HCT116 (cell line): ENCODE measurements around the gene CWC27. TPM values are rescaled to one million over a fixed set of nuclear protein-coding genes. Genes with fewer than 3 reads are reported as not detected.

Experiments
- ATAC-seq: fragments of 200-7000 bp; cut with Tn5 transposase; 2 replicates; pipeline ENCODE4 v1.9.1; 2020; ENCODE audit warnings: mild to moderate bottlenecking, moderate library complexity
- BruUV-seq: library from RNA; stranded (reverse); fragments of 400-500 nt; replicated peaks from 2 replicates; lab custom pipeline; 2021; lab: Mats Ljungman, UMichigan
- CTCF ChIA-PET: fragments of 300-600 bp; sonication (Branson Sonifier 250); formaldehyde crosslinking; loops from one replicate; lab custom pipeline; 2021; ENCODE audit warnings: antibody characterized with exemption; lab: Charles Lee
- POLR2A ChIA-PET: fragments of 300-600, 350-600 bp; sonication (Branson Sonifier 250); formaldehyde crosslinking; loops from one replicate; lab custom pipeline; 2021; ENCODE audit warnings: antibody characterized with exemption; lab: Charles Lee
- RAD21 ChIA-PET, 2 experiments: fragments of 300-600 bp; sonication (Branson Sonifier 250); formaldehyde crosslinking; loops; one replicate each; lab custom pipeline; 2023; ENCODE audit warnings: low total read pairs in 2 of 2; ENCODE audit not compliant: uncharacterized antibody in 2 of 2, unreplicated experiment in 2 of 2, low non-redundant PET in 1 of 2; lab: Charles Lee
- DNase-seq: peaks from one replicate; pipeline ENCODE4 v3.0.0-alpha.2; 2010; ENCODE audit warnings: low read depth, low spot score
- H2AFZ ChIP-seq: fragments of 200-600 bp; shearing (Covaris generic), sonication (generic); 2 replicates; pipeline ENCODE4 v1.6.1; 2017; ENCODE audit warnings: low read depth, mixed run types, mixed read lengths, antibody characterized with exemption, low read length; ENCODE audit not compliant: poor library complexity, severe bottlenecking
- H3K27ac ChIP-seq: 2 replicates; pipeline ENCODE4 v1.5.1; 2012; ENCODE audit warnings: low read depth, low read length
- H3K27me3 ChIP-seq: fragments of 200-600 bp; sonication (generic); 2 replicates; pipeline ENCODE4 v1.6.1; 2016; ENCODE audit warnings: mixed run types, low read length, mixed read lengths; ENCODE audit not compliant: insufficient read depth
- H3K36me3 ChIP-seq, 2 experiments: fragments of 200-500 bp in 1 of 2; fragments of 200-600 bp in 1 of 2; sonication (Bioruptor generic) in 1 of 2; sonication (generic) in 1 of 2; 2 replicates each; pipeline versions ENCODE4 v1.5.1 to v1.6.1; 2014 to 2016; ENCODE audit warnings: low read length in 2 of 2, inconsistent platforms in 1 of 2, mixed read lengths in 1 of 2, mixed run types in 1 of 2; ENCODE audit not compliant: insufficient read depth in 2 of 2, control insufficient read depth in 1 of 2
- H3K4me1 ChIP-seq, 2 experiments: fragments of 200-600 bp in 1 of 2; sonication (generic) in 1 of 2; 2 replicates each; pipeline versions ENCODE4 v1.5.1 to v1.6.1; 2012 to 2017; ENCODE audit warnings: low read length in 2 of 2, inconsistent platforms in 1 of 2, mild to moderate bottlenecking in 1 of 2, mixed read lengths in 1 of 2, mixed run types in 1 of 2, moderate library complexity in 1 of 2; ENCODE audit not compliant: insufficient read depth in 2 of 2, control insufficient read depth in 1 of 2
- H3K4me2 ChIP-seq: fragments of 200-600 bp; sonication (generic); 2 replicates; pipeline ENCODE4 v1.6.1; 2017; ENCODE audit warnings: mixed run types, low read length, mixed read lengths
- H3K4me3 ChIP-seq, 2 experiments: fragments of 200-600 bp in 1 of 2; sonication (generic) in 1 of 2; replicated peaks in 1 of 2; 2 replicates each; pipeline ENCODE4 v1.5.1; 2011 to 2016; ENCODE audit warnings: low read length in 2 of 2, control low read depth in 1 of 2, low read depth in 1 of 2, mild to moderate bottlenecking in 1 of 2, mixed read lengths in 1 of 2, mixed run types in 1 of 2
- H3K79me2 ChIP-seq: fragments of 200-600 bp; sonication (generic); 2 replicates; pipeline ENCODE4 v1.6.1; 2017; ENCODE audit warnings: mild to moderate bottlenecking, mixed run types, low read length, moderate library complexity, mixed read lengths; ENCODE audit not compliant: insufficient read depth
- H3K9ac ChIP-seq: fragments of 200-600 bp; sonication (generic); 2 replicates; pipeline ENCODE4 v1.6.1; 2016; ENCODE audit warnings: low read length, mixed read lengths
- H3K9me2 ChIP-seq: fragments of 200-600 bp; sonication (generic), shearing (Covaris generic); 2 replicates; pipeline ENCODE4 v1.6.1; 2017; ENCODE audit warnings: mixed run types, mild to moderate bottlenecking, moderate library complexity; ENCODE audit not compliant: insufficient read depth
- H3K9me3 ChIP-seq, 2 experiments: fragments of 200-500 bp in 1 of 2; fragments of 200-600 bp in 1 of 2; sonication (Bioruptor generic) in 1 of 2; sonication (generic) in 1 of 2; 2 replicates each; pipeline ENCODE4 v1.6.1; 2014 to 2017; ENCODE audit warnings: low read length in 2 of 2, mixed read lengths in 2 of 2, inconsistent platforms in 1 of 2, low read depth in 1 of 2, mild to moderate bottlenecking in 1 of 2, mixed run types in 1 of 2, moderate library complexity in 1 of 2; ENCODE audit not compliant: control insufficient read depth in 1 of 2, insufficient read depth in 1 of 2
- H4K20me1 ChIP-seq: fragments of 200-600 bp; sonication (generic), shearing (Covaris generic); 2 replicates; pipeline ENCODE4 v1.6.1; 2017; ENCODE audit warnings: mixed run types, mild to moderate bottlenecking, moderate library complexity; ENCODE audit not compliant: insufficient read depth
- CBX3 ChIP-seq: IDR thresholded peaks from 2 replicates; pipeline ENCODE4 v1.6.1; 2012; ENCODE audit warnings: low read depth
- CEBPB ChIP-seq: IDR thresholded peaks from 2 replicates; pipeline ENCODE4 v1.6.1; 2012; ENCODE audit warnings: low read depth
- CTCF ChIP-seq, 3 experiments: fragments of 200-600 bp in 1 of 3; sonication (generic) in 1 of 3; IDR thresholded peaks in 2 of 3; conservative IDR thresholded peaks in 1 of 3; 2 replicates each; pipeline ENCODE4 v1.5.1; 2012 to 2017; ENCODE audit warnings: low read depth in 2 of 3, low read length in 2 of 3, antibody characterized with exemption in 1 of 3, borderline replicate concordance in 1 of 3, control low read depth in 1 of 3, mild to moderate bottlenecking in 1 of 3, mixed read lengths in 1 of 3, mixed run types in 1 of 3, moderate library complexity in 1 of 3; ENCODE audit not compliant: insufficient read depth in 1 of 3
- EGR1 ChIP-seq: IDR thresholded peaks from 2 replicates; pipeline ENCODE4 v1.6.1; 2012; ENCODE audit warnings: low read depth
- ELF1 ChIP-seq: IDR thresholded peaks from 2 replicates; pipeline ENCODE4 v1.6.1; 2012; ENCODE audit warnings: low read depth, borderline replicate concordance
- EZH2 ChIP-seq: fragments of 200-600 bp; sonication (generic); IDR thresholded peaks from 2 replicates; pipeline ENCODE4 v1.6.1; 2017; ENCODE audit warnings: antibody characterized with exemption, mixed run types
- EZH2phosphoT487 ChIP-seq: fragments of 200-600 bp; IDR thresholded peaks from 2 replicates; pipeline ENCODE4 v1.6.1; 2018; ENCODE audit warnings: antibody characterized with exemption, borderline replicate concordance
- JUND ChIP-seq: IDR thresholded peaks from 2 replicates; pipeline ENCODE4 v1.6.1; 2012
- POLR2A ChIP-seq: IDR thresholded peaks from 2 replicates; pipeline ENCODE4 v1.7.0; 2011; ENCODE audit warnings: borderline replicate concordance; ENCODE audit not compliant: insufficient read depth, insufficient read length; ENCODE audit errors: extremely low read depth
- SP1 ChIP-seq: IDR thresholded peaks from 2 replicates; pipeline ENCODE4 v1.6.1; 2012; ENCODE audit warnings: low read depth
- SRF ChIP-seq: IDR thresholded peaks from 2 replicates; pipeline ENCODE4 v1.6.1; 2012; ENCODE audit warnings: low read depth
- TCF7L2 ChIP-seq: IDR thresholded peaks from 2 replicates; pipeline ENCODE4 v1.7.0; 2011; ENCODE audit warnings: borderline replicate concordance, inconsistent platforms; ENCODE audit not compliant: insufficient read depth, insufficient read length; ENCODE audit errors: extremely low read depth
- ZBTB33 ChIP-seq: IDR thresholded peaks from 2 replicates; pipeline ENCODE4 v1.6.1; 2011; ENCODE audit warnings: mild to moderate bottlenecking, low read length, moderate library complexity; ENCODE audit not compliant: insufficient replicate concordance; ENCODE audit errors: extremely low read depth
- ZNF274 ChIP-seq: fragments of 200-500 bp; sonication (Bioruptor generic); IDR thresholded peaks from 2 replicates; pipeline ENCODE4 v1.6.1; 2014; ENCODE audit warnings: mild to moderate bottlenecking, low read depth, low read length, inconsistent platforms
- intact Hi-C: fragments of 100-400 bp; cut with micrococcal nuclease; formaldehyde crosslinking; loops from 2 replicates; pipeline ENCODE4 v1.10.0; 2022
- total RNA-seq: library from RNA; stranded (reverse); gene quantifications from one replicate; pipeline ENCODE4 v1.2.1, GENCODE V29; 2021; ENCODE audit not compliant: unreplicated experiment
- TF ChIP-seq, protein P1 (sequence below): IDR thresholded peaks from 2 replicates; pipeline ENCODE4 v1.6.1; 2012; ENCODE audit warnings: low read depth
- TF ChIP-seq, protein P2 (sequence below): IDR thresholded peaks from 2 replicates; pipeline ENCODE4 v1.6.1; 2012

CWC27 gene
- total RNA-seq, 1 experiment from 2014 or later: 29.1 TPM

DNA sequence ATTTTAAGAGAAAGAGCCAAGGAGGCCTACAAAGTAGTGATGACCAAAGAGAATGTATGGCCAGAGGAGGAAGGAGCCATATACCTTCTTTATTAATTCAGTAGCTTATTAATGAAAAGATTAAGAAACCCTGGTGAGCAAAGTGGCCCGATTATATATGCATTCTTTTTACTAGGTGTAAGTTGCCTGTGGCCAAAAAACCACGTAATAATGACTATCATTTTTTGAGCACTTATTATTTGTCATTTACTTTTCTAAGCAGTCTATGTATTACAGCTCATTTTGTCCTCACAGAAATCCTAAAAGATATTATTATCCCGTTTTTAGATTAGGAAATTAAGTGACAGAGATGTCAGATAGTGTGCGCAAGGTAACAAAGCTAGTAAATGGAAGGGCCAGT lies 3.0 kb downstream of the CWC27 start:
- Histone ChIP-seq H4K20me1 (no peaks in the 10 kb centered on the region), H3K36me3 (no peaks in the 10 kb centered on the region; a peak in 2 of 4 replicates), H3K9me2 (no peaks in the 10 kb centered on the region), H3K27ac (no peak overlapping the region), H3K9me3 (no peaks in the 10 kb centered on the region), H3K9ac (no peak overlapping the region), H2AFZ (no peak overlapping the region), H3K4me1 (peaks cover 13 to 18% of the 10 kb centered on the region in 2 experiments; a peak in 3 of 4 replicates), H3K4me3 (no peak overlapping the region), H3K4me2 (no peak overlapping the region), H3K79me2 (peaks cover 50% of the 10 kb centered on the region), H3K27me3 (no peaks in the 10 kb centered on the region)
- TF ChIP-seq ELF1 (no peak), CBX3 (no peak), CEBPB (no peak), ZNF274 (no peak), ZBTB33 (no peak), TCF7L2 (no peak), SRF (no peak), JUND (no peak), CTCF (IDR thresholded peaks at IDR 0.05 in 2 of 3, conservative IDR thresholded peaks at IDR 0.05 in 1 of 3; ENCODE audit: borderline replicate concordance in 1 of 3, insufficient read depth in 1 of 3, low read depth in 2 of 3, low read length in 2 of 3) (no peak), EGR1 (no peak), POLR2A (no peak), EZH2phosphoT487 (no peak), SP1 (no peak), EZH2 (no peak)
- TF ChIP-seq, protein P1, sequence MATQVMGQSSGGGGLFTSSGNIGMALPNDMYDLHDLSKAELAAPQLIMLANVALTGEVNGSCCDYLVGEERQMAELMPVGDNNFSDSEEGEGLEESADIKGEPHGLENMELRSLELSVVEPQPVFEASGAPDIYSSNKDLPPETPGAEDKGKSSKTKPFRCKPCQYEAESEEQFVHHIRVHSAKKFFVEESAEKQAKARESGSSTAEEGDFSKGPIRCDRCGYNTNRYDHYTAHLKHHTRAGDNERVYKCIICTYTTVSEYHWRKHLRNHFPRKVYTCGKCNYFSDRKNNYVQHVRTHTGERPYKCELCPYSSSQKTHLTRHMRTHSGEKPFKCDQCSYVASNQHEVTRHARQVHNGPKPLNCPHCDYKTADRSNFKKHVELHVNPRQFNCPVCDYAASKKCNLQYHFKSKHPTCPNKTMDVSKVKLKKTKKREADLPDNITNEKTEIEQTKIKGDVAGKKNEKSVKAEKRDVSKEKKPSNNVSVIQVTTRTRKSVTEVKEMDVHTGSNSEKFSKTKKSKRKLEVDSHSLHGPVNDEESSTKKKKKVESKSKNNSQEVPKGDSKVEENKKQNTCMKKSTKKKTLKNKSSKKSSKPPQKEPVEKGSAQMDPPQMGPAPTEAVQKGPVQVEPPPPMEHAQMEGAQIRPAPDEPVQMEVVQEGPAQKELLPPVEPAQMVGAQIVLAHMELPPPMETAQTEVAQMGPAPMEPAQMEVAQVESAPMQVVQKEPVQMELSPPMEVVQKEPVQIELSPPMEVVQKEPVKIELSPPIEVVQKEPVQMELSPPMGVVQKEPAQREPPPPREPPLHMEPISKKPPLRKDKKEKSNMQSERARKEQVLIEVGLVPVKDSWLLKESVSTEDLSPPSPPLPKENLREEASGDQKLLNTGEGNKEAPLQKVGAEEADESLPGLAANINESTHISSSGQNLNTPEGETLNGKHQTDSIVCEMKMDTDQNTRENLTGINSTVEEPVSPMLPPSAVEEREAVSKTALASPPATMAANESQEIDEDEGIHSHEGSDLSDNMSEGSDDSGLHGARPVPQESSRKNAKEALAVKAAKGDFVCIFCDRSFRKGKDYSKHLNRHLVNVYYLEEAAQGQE: no peak
- TF ChIP-seq, protein P2, sequence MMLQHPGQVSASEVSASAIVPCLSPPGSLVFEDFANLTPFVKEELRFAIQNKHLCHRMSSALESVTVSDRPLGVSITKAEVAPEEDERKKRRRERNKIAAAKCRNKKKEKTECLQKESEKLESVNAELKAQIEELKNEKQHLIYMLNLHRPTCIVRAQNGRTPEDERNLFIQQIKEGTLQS: no peak
- DNase-seq: no peak
- intact Hi-C loops: no loop called here
- ChIA-PET RAD21 (no interaction called here), CTCF (no interaction called here), POLR2A (no interaction called here)
- ATAC-seq: no peak
- BruUV-seq: no TSS peak
